Keratinocyte (primary cell): ENCODE results near the gene AAMP. TPM values are rescaled to one million over a fixed set of nuclear protein-coding genes. Genes with fewer than 3 reads are reported as not detected.

Experiments
- DNase-seq: peaks from one replicate; pipeline ENCODE4 v3.0.0-alpha.2; 2011; ENCODE audit warnings: low read depth, missing footprints, low spot score
- FAIRE-seq: peaks from 2 replicates; lab custom pipeline; 2011; peaks lifted over from hg19 to GRCh38; lab: Jason Lieb, UNC
- H2AFZ ChIP-seq: 2 replicates; pipeline ENCODE4 v1.6.0; 2012; ENCODE audit warnings: low read length, control low read depth, inconsistent platforms; ENCODE audit not compliant: control insufficient read depth
- H3K27ac ChIP-seq: 2 replicates; pipeline ENCODE4 v1.5.1; 2011; ENCODE audit warnings: low read length; ENCODE audit not compliant: control insufficient read depth, insufficient read depth
- H3K27me3 ChIP-seq: 3 replicates; pipeline ENCODE4 v1.6.0; 2011; ENCODE audit warnings: low read length; ENCODE audit not compliant: control insufficient read depth, insufficient read depth; ENCODE audit errors: extremely low read depth
- H3K36me3 ChIP-seq, 2 experiments: 2 replicates in 1 of 2; 3 replicates in 1 of 2; pipeline ENCODE4 v1.5.1; 2011; ENCODE audit warnings: low read length in 2 of 2, mild to moderate bottlenecking in 1 of 2; ENCODE audit not compliant: control insufficient read depth in 2 of 2, insufficient read depth in 2 of 2; ENCODE audit errors: extremely low read depth in 1 of 2
- H3K4me1 ChIP-seq: 3 replicates; pipeline ENCODE4 v1.5.1; 2011; ENCODE audit warnings: low read length; ENCODE audit not compliant: control insufficient read depth, insufficient read depth; ENCODE audit errors: extremely low read depth
- H3K4me2 ChIP-seq: 3 replicates; pipeline ENCODE4 v1.6.0; 2011; ENCODE audit warnings: low read depth, low read length; ENCODE audit not compliant: control insufficient read depth, insufficient read depth; ENCODE audit errors: extremely low read depth
- H3K4me3 ChIP-seq, 3 experiments: fragments of 200-600 bp in 1 of 3; sonication (generic) in 1 of 3; 2 replicates in 2 of 3; 3 replicates in 1 of 3; pipeline ENCODE4 v1.5.1; 2011 to 2016; ENCODE audit warnings: low read length in 3 of 3, mild to moderate bottlenecking in 3 of 3, control low read depth in 2 of 3, inconsistent platforms in 1 of 3, low read depth in 1 of 3, mixed read lengths in 1 of 3, mixed run types in 1 of 3, moderate library complexity in 1 of 3; ENCODE audit not compliant: control insufficient read depth in 2 of 3, insufficient read depth in 2 of 3; ENCODE audit errors: extremely low read depth in 1 of 3
- H3K79me2 ChIP-seq: 2 replicates; pipeline ENCODE4 v1.6.0; 2012; ENCODE audit warnings: low read length; ENCODE audit not compliant: control insufficient read depth, insufficient read depth
- H3K9ac ChIP-seq: 3 replicates; pipeline ENCODE4 v1.6.0; 2011; ENCODE audit warnings: low read length; ENCODE audit not compliant: control insufficient read depth, insufficient read depth; ENCODE audit errors: extremely low read depth
- H3K9me1 ChIP-seq: 3 replicates; pipeline ENCODE4 v1.6.0; 2011; ENCODE audit warnings: low read length; ENCODE audit not compliant: control insufficient read depth, insufficient read depth; ENCODE audit errors: extremely low read depth
- H3K9me3 ChIP-seq: 2 replicates; pipeline ENCODE4 v1.5.1; 2012; ENCODE audit warnings: low read depth, low read length; ENCODE audit not compliant: control insufficient read depth
- H4K20me1 ChIP-seq: 3 replicates; pipeline ENCODE4 v1.6.0; 2011; ENCODE audit warnings: low read length; ENCODE audit not compliant: control insufficient read depth, insufficient read depth; ENCODE audit errors: extremely low read depth
- EZH2 ChIP-seq: IDR thresholded peaks from one replicate; pipeline ENCODE4 v1.6.1; 2012; ENCODE audit warnings: inconsistent platforms, mild to moderate bottlenecking, low read length, moderate library complexity
- dilution Hi-C: fragments of 300-500 bp; cut with MboI; formaldehyde crosslinking; loops from one replicate; pipeline ENCODE4 v1.7.0; 2020; ENCODE audit warnings: low sequenced_read_pairs; ENCODE audit not compliant: extremely low pct_ligation_motif_present
- polyA plus RNA-seq, 5 experiments: library from polyadenylated mRNA; depleted of rRNA in 3 of 5; stranded (reverse) in 3 of 5; stranded (forward) in 1 of 5; unstranded in 1 of 5; fragments of >200 nt; gene quantifications; 1 replicate in 1 of 5; 2 replicates in 3 of 5; 3 replicates in 1 of 5; pipeline versions ENCODE4 v1.2.1 to v1.2.3, GENCODE V29; 2011 to 2012; ENCODE audit warnings: missing spikeins in 2 of 5, low read depth in 1 of 5, low replicate concordance in 1 of 5
- TF ChIP-seq, protein P1 (sequence below), 3 experiments: IDR thresholded peaks in 1 of 3; conservative IDR thresholded peaks in 1 of 3; optimal IDR thresholded peaks in 1 of 3; 2 replicates in 2 of 3; 3 replicates in 1 of 3; pipeline versions ENCODE3 to v1.5.1; 2011; ENCODE audit warnings: low read length in 3 of 3, mild to moderate bottlenecking in 3 of 3, moderate library complexity in 2 of 3, control low read depth in 1 of 3, inconsistent platforms in 1 of 3; ENCODE audit not compliant: insufficient read depth in 2 of 3; ENCODE audit errors: extremely low read depth in 1 of 3

Gene AAMP
- polyA plus RNA-seq, 1 donor (not counting 4 experiments of a cell fraction or from before 2014, with no cell fraction given): 78.4 TPM

- DNase-seq (no peak), FAIRE-seq (no peak)
- no peak overlapping the region for H3K27ac ChIP-seq
- no peaks in the 10 kb centered on the region for H3K4me1 ChIP-seq
- dilution Hi-C loops: no loop called here
- H4K20me1 ChIP-seq: peaks cover 9% of the 10 kb centered on the region
- no peak overlapping the region for H2AFZ ChIP-seq
- H3K79me2 ChIP-seq: peaks cover 18% of the 10 kb centered on the region
- H3K9ac ChIP-seq: no peak overlapping the region
- no peaks in the 10 kb centered on the region for H3K27me3 ChIP-seq
- no peaks in the 10 kb centered on the region for H3K9me3 ChIP-seq
- no peak overlapping the region for H3K4me3 ChIP-seq
- TF ChIP-seq, protein P1, sequence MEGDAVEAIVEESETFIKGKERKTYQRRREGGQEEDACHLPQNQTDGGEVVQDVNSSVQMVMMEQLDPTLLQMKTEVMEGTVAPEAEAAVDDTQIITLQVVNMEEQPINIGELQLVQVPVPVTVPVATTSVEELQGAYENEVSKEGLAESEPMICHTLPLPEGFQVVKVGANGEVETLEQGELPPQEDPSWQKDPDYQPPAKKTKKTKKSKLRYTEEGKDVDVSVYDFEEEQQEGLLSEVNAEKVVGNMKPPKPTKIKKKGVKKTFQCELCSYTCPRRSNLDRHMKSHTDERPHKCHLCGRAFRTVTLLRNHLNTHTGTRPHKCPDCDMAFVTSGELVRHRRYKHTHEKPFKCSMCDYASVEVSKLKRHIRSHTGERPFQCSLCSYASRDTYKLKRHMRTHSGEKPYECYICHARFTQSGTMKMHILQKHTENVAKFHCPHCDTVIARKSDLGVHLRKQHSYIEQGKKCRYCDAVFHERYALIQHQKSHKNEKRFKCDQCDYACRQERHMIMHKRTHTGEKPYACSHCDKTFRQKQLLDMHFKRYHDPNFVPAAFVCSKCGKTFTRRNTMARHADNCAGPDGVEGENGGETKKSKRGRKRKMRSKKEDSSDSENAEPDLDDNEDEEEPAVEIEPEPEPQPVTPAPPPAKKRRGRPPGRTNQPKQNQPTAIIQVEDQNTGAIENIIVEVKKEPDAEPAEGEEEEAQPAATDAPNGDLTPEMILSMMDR (optimal IDR thresholded peaks at IDR 0.05 in 1 of 3, IDR thresholded peaks at IDR 0.05 in 1 of 3, conservative IDR thresholded peaks at IDR 0.05 in 1 of 3; ENCODE audit: extremely low read depth in 1 of 3, insufficient read depth in 2 of 3, low read length in 3 of 3): no peak
- TF ChIP-seq EZH2: no peak
- H3K4me2 ChIP-seq: no peak overlapping the region
- no peaks in the 10 kb centered on the region for H3K9me1 ChIP-seq
- H3K36me3 ChIP-seq: peaks cover 60 to 70% of the 10 kb centered on the region in 2 experiments
Measured at GRCh38 chr2:218249691-218250090, 20.2 kb downstream of the AAMP start.

DNA sequence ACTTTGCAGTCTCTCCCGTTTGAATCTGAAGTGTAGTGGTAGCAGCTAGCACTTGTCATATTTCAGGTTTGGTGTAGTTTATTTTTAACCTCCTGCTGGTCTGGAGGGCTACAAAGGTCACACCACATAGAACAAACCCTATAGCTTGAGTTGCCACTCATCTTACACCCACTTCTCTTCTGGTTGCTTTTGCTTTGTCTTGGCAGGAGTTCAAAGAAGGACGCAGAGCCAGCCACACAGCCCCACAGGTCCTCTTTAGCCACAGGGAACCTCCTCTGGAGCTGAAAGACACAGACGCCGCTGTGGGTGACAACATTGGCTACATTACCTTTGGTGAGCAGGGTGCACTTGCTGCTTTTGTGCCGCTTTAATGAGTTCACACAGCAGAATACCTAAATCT lies 24.7 kb downstream of the AAMP start:
- no peak for TF ChIP-seq EZH2
- Histone ChIP-seq H3K4me2 (no peak overlapping the region), H3K9ac (no peak overlapping the region), H3K9me1 (no peaks in the 10 kb centered on the region), H3K79me2 (peaks cover 43% of the 10 kb centered on the region), H3K27ac (no peak overlapping the region), H3K9me3 (no peaks in the 10 kb centered on the region), H3K27me3 (no peaks in the 10 kb centered on the region), H3K36me3 (peaks cover 47 to 64% of the 10 kb centered on the region in 2 experiments), H3K4me1 (no peaks in the 10 kb centered on the region), H2AFZ (no peak overlapping the region), H3K4me3 (no peak overlapping the region), H4K20me1 (peaks cover 8% of the 10 kb centered on the region)
- FAIRE-seq (no peak), DNase-seq (no peak)
- dilution Hi-C loops: no loop called here

- no peaks in the 10 kb centered on the region for H3K9me1 ChIP-seq
- FAIRE-seq (no peak), DNase-seq (no peak)
- no peak overlapping the region for H3K4me3 ChIP-seq
- H2AFZ ChIP-seq: no peak overlapping the region
- peaks cover 42% of the 10 kb centered on the region for H3K79me2 ChIP-seq
- no peak overlapping the region for H3K4me2 ChIP-seq
- no peaks in the 10 kb centered on the region for H3K4me1 ChIP-seq
- no peak overlapping the region for H3K27ac ChIP-seq
- H3K36me3 ChIP-seq: peaks cover 42 to 62% of the 10 kb centered on the region in 2 experiments
- H3K9ac ChIP-seq: no peak overlapping the region
- H4K20me1 ChIP-seq: peaks cover 6% of the 10 kb centered on the region
- dilution Hi-C loops: no loop called here
- TF ChIP-seq, protein P1 (optimal IDR thresholded peaks at IDR 0.05 in 1 of 3, IDR thresholded peaks at IDR 0.05 in 1 of 3, conservative IDR thresholded peaks at IDR 0.05 in 1 of 3; ENCODE audit: extremely low read depth in 1 of 3, insufficient read depth in 2 of 3, low read length in 3 of 3): no peak
- no peak for TF ChIP-seq EZH2
- no peaks in the 10 kb centered on the region for H3K27me3 ChIP-seq
- no peaks in the 10 kb centered on the region for H3K9me3 ChIP-seq
Measured at GRCh38 chr2:218244665-218245064, 25.3 kb downstream of the AAMP start.
